K562 (cell line): ENCODE results near the gene CYB5R4. TPM values are rescaled to one million over a fixed set of nuclear protein-coding genes. Genes with fewer than 3 reads are reported as not detected.
A peak's percentile ranks its signal among the peaks of the same experiment; 100 is the strongest.

Experiments
- LEF1 ChIP-seq: fragments of 450-650 bp; IDR thresholded peaks from 2 replicates; pipeline ENCODE4 v1.6.1; 2016; ENCODE audit warnings: mild to moderate bottlenecking
- TAL1 ChIP-seq: fragments of 450-650 bp; IDR thresholded peaks from 2 replicates; pipeline ENCODE4 v1.6.1; 2016; ENCODE audit warnings: mild to moderate bottlenecking
- polyA plus RNA-seq, 8 experiments: library from polyadenylated mRNA; depleted of rRNA in 4 of 8; stranded (reverse) in 5 of 8; unstranded in 3 of 8; fragments of >200 nt; fragmentation: Nextera tagmentation in 2 of 8; fragmentation: Illumina TruSeq in 1 of 8; extraction: Ambion mirVana in 2 of 8; extraction: Trizol in 1 of 8; gene quantifications; 2 replicates each; pipeline versions ENCODE4 v1.2.1 to v1.2.3, GENCODE V29; 2011 to 2014; ENCODE audit warnings: inconsistent platforms in 1 of 8, missing spikeins in 1 of 8
- total RNA-seq, 7 experiments: library from RNA; depleted of rRNA in 6 of 7; stranded (reverse); fragments of >200 nt in 6 of 7; fragmentation: Illumina TruSeq in 2 of 7; extraction: Trizol in 2 of 7; gene quantifications; 2 replicates each; pipeline versions ENCODE4 v1.2.1 to v1.2.3, GENCODE V29; 2011 to 2021; ENCODE audit warnings: low replicate concordance in 1 of 7
- TF ChIP-seq, protein P1 (sequence below): fragments of 450-650 bp; IDR thresholded peaks from 2 replicates; pipeline ENCODE4 v1.6.1; 2016; ENCODE audit warnings: low read depth
- TF ChIP-seq, protein P2 (sequence below): fragments of 200-800 bp; sonication (Bioruptor generic); IDR thresholded peaks from 2 replicates; pipeline ENCODE4 v1.6.1; 2017; ENCODE audit warnings: missing genetic modification characterization, missing compliant biosample characterization

The CYB5R4 gene
- total and polyA plus RNA-seq, 9 of the 15 experiments (the other 6 are each of a cell fraction or from before 2014, with no cell fraction given) = 5.9 to 23.1 (median 19.0) TPM

DNA sequence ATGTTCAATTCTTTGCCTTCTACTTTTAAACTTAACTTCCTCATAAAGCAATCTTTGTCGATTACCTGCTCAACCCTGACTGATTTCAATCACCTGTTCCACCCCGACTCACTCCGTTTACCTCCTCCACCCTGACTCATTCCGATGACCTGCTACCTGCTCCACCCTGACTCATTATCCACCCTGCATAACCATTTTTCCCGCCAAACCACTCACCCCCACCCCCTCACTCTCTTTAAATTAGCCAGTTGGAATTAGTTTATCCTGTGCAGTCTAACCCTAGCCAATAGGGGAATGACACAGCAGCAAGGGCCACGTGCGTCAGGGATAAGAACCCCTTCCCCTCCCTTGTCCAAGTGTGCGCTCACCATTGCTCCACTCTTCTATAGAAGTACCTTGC is 117.4 kb downstream of the CYB5R4 start (continued):
- TF ChIP-seq, protein P1, sequence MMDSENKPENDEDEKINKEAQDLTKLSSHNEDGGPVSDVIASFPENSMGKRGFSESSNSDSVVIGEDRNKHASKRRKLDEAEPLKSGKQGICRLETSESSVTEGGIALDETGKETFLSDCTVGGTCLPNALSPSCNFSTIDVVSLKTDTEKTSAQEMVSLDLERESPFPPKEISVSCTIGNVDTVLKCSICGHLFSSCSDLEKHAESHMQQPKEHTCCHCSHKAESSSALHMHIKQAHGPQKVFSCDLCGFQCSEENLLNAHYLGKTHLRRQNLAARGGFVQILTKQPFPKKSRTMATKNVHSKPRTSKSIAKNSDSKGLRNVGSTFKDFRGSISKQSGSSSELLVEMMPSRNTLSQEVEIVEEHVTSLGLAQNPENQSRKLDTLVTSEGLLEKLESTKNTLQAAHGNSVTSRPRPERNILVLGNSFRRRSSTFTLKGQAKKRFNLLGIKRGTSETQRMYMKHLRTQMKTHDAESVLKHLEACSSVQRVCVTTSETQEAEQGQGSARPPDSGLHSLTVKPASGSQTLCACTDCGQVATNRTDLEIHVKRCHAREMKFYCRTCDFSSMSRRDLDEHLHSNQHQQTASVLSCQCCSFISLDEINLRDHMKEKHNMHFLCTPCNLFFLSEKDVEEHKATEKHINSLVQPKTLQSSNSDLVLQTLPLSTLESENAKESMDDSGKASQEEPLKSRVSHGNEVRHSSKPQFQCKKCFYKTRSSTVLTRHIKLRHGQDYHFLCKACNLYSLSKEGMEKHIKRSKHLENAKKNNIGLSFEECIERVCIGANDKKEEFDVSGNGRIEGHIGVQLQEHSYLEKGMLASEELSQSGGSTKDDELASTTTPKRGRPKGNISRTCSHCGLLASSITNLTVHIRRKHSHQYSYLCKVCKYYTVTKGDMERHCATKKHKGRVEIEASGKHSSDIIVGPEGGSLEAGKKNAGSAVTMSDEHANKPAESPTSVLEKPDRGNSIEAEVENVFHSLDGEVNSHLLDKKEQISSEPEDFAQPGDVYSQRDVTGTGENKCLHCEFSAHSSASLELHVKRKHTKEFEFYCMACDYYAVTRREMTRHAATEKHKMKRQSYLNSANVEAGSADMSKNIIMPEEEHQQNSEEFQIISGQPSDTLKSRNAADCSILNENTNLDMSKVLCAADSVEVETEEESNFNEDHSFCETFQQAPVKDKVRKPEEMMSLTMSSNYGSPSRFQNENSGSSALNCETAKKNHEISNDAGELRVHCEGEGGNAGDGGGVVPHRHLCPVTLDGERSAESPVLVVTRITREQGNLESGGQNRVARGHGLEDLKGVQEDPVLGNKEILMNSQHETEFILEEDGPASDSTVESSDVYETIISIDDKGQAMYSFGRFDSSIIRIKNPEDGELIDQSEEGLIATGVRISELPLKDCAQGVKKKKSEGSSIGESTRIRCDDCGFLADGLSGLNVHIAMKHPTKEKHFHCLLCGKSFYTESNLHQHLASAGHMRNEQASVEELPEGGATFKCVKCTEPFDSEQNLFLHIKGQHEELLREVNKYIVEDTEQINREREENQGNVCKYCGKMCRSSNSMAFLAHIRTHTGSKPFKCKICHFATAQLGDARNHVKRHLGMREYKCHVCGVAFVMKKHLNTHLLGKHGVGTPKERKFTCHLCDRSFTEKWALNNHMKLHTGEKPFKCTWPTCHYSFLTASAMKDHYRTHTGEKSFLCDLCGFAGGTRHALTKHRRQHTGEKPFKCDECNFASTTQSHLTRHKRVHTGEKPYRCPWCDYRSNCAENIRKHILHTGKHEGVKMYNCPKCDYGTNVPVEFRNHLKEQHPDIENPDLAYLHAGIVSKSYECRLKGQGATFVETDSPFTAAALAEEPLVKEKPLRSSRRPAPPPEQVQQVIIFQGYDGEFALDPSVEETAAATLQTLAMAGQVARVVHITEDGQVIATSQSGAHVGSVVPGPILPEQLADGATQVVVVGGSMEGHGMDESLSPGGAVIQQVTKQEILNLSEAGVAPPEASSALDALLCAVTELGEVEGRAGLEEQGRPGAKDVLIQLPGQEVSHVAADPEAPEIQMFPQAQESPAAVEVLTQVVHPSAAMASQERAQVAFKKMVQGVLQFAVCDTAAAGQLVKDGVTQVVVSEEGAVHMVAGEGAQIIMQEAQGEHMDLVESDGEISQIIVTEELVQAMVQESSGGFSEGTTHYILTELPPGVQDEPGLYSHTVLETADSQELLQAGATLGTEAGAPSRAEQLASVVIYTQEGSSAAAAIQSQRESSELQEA = no peak
- TF ChIP-seq LEF1 = 0 out of 2 replicates have a peak, but pooled peaks have one; percentile 28
- TF ChIP-seq, protein P2, sequence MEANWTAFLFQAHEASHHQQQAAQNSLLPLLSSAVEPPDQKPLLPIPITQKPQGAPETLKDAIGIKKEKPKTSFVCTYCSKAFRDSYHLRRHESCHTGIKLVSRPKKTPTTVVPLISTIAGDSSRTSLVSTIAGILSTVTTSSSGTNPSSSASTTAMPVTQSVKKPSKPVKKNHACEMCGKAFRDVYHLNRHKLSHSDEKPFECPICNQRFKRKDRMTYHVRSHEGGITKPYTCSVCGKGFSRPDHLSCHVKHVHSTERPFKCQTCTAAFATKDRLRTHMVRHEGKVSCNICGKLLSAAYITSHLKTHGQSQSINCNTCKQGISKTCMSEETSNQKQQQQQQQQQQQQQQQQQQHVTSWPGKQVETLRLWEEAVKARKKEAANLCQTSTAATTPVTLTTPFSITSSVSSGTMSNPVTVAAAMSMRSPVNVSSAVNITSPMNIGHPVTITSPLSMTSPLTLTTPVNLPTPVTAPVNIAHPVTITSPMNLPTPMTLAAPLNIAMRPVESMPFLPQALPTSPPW (CRISPR knock-in tag) = peak; percentile 34; the same call in 1 of the 2 replicates
- TF ChIP-seq TAL1 = peak; percentile 21; the same call in 1 of the 2 replicates
